Skeletal muscle tissue (tissue), 4 donors: ENCODE results near the gene DTX1. TPM values are rescaled to one million over a fixed set of nuclear protein-coding genes. Genes with fewer than 3 reads are reported as not detected.

Experiments used
- H3K27ac ChIP-seq: one replicate; pipeline ENCODE4 v1.7.0; 2013; ENCODE audit warnings: mild to moderate bottlenecking, low read depth, low read length, inconsistent platforms
- H3K27me3 ChIP-seq, 3 donors: one replicate each; pipeline ENCODE4 v1.7.0; 2013; ENCODE audit warnings: low read length in 3 of 3; ENCODE audit not compliant: control insufficient read depth in 3 of 3, insufficient read depth in 3 of 3
- H3K36me3 ChIP-seq, 3 donors: one replicate each; pipeline ENCODE4 v1.7.0; 2013; ENCODE audit warnings: low read length in 3 of 3; ENCODE audit not compliant: control insufficient read depth in 3 of 3, insufficient read depth in 3 of 3
- H3K4me1 ChIP-seq, 3 donors: one replicate each; pipeline ENCODE4 v1.7.0; 2013; ENCODE audit warnings: low read length in 3 of 3, mild to moderate bottlenecking in 3 of 3; ENCODE audit not compliant: control insufficient read depth in 3 of 3, insufficient read depth in 3 of 3
- H3K4me3 ChIP-seq, 3 donors: one replicate each; pipeline ENCODE4 v1.7.0; 2013; ENCODE audit warnings: low read length in 3 of 3
- H3K9ac ChIP-seq, 3 donors: one replicate each; pipeline ENCODE4 v1.7.0; 2013; ENCODE audit warnings: low read length in 3 of 3, mild to moderate bottlenecking in 3 of 3, moderate library complexity in 2 of 3, low read depth in 1 of 3
- H3K9me3 ChIP-seq, 3 donors: one replicate each; pipeline ENCODE4 v1.7.0; 2013; ENCODE audit warnings: low read length in 3 of 3; ENCODE audit not compliant: control insufficient read depth in 3 of 3
- total RNA-seq: library from RNA; depleted of rRNA; stranded (reverse); fragments of >200 nt; gene quantifications from one replicate; pipeline ENCODE4 v1.2.3, GENCODE V29; 2014
- donor health status: Osteomylitis.

The DTX1 gene
- total RNA-seq, 1 donor from 2014 or later: 3.1 TPM

- H3K4me3 ChIP-seq: no peak overlapping the region
- no peaks in the 10 kb centered on the region for H3K36me3 ChIP-seq
- H3K27ac ChIP-seq: peak overlapping the region; percentile 5
- H3K9me3 ChIP-seq: no peaks in the 10 kb centered on the region
- peaks cover 3 to 12% (median 6%) of the 10 kb centered on the region in 3 donors for H3K4me1 ChIP-seq
- H3K9ac ChIP-seq: no peak overlapping the region
- peaks cover 11 to 17% (median 17%) of the 10 kb centered on the region in 3 donors for H3K27me3 ChIP-seq
Observed at GRCh38 chr12:113070117-113070906, 13.8 kb downstream of the DTX1 start.

GRCh38 chr12:113071135-113072112 lies 14.9 kb downstream of the DTX1 start:
- Histone ChIP-seq H3K4me1 (peaks cover 3 to 12% (median 6%) of the 10 kb centered on the region in 3 donors), H3K36me3 (no peaks in the 10 kb centered on the region), H3K9me3 (no peaks in the 10 kb centered on the region), H3K9ac (no peak overlapping the region), H3K27ac (peak overlapping the region; percentile 58), H3K27me3 (peaks cover 7 to 17% (median 14%) of the 10 kb centered on the region in 3 donors), H3K4me3 (no peak overlapping the region)

- Histone ChIP-seq H3K9ac (no peak overlapping the region), H3K27ac (no peak overlapping the region), H3K4me1 (peaks cover 3 to 12% (median 6%) of the 10 kb centered on the region in 3 donors), H3K4me3 (no peak overlapping the region), H3K9me3 (no peaks in the 10 kb centered on the region), H3K27me3 (peaks cover 7 to 13% (median 10%) of the 10 kb centered on the region in 3 donors), H3K36me3 (no peaks in the 10 kb centered on the region)
Observed at GRCh38 chr12:113072136-113072535, 15.6 kb downstream of the DTX1 start.

GRCh38 chr12:113073586-113073985 lies 17.1 kb downstream of the DTX1 start:
- no peak overlapping the region for H3K27ac ChIP-seq
- H3K4me1 ChIP-seq: peaks cover 3 to 12% (median 6%) of the 10 kb centered on the region in 3 donors
- H3K9me3 ChIP-seq: no peaks in the 10 kb centered on the region
- H3K4me3 ChIP-seq: no peak overlapping the region
- H3K36me3 ChIP-seq: no peaks in the 10 kb centered on the region
- H3K27me3 ChIP-seq: peaks cover 13 to 24% (median 18%) of the 10 kb centered on the region in 3 donors
- H3K9ac ChIP-seq: no peak overlapping the region

GRCh38 chr12:113075137-113075683 lies 18.7 kb downstream of the DTX1 start:
- H3K27me3 ChIP-seq: peaks cover 21 to 26% (median 24%) of the 10 kb centered on the region in 3 donors
- no peaks in the 10 kb centered on the region for H3K36me3 ChIP-seq
- H3K9me3 ChIP-seq: no peaks in the 10 kb centered on the region
- no peak overlapping the region for H3K9ac ChIP-seq
- H3K4me3 ChIP-seq: no peak overlapping the region
- no peak overlapping the region for H3K27ac ChIP-seq
- H3K4me1 ChIP-seq: peaks cover 3 to 12% (median 6%) of the 10 kb centered on the region in 3 donors

GRCh38 chr12:113077057-113077858 lies 20.7 kb downstream of the DTX1 start:
- Histone ChIP-seq H3K36me3 (no peaks in the 10 kb centered on the region), H3K9me3 (no peaks in the 10 kb centered on the region), H3K4me1 (peaks cover 0 to 2% (median 0%) of the 10 kb centered on the region in 3 donors), H3K9ac (no peak overlapping the region), H3K27me3 (peaks cover 26 to 28% (median 27%) of the 10 kb centered on the region in 3 donors), H3K4me3 (no peak overlapping the region), H3K27ac (no peak overlapping the region)

GRCh38 chr12:113077859-113078255 lies 21.3 kb downstream of the DTX1 start:
- H3K9me3 ChIP-seq: no peaks in the 10 kb centered on the region
- H3K9ac ChIP-seq: no peak overlapping the region

GRCh38 chr12:113081873-113082272 lies 25.3 kb downstream of the DTX1 start:
- peaks cover 24 to 29% (median 28%) of the 10 kb centered on the region in 3 donors for H3K27me3 ChIP-seq
- H3K9me3 ChIP-seq: no peaks in the 10 kb centered on the region
- H3K4me3 ChIP-seq: no peak overlapping the region
- no peak overlapping the region for H3K9ac ChIP-seq
- no peaks in the 10 kb centered on the region for H3K36me3 ChIP-seq
- no peaks in the 10 kb centered on the region for H3K4me1 ChIP-seq
- H3K27ac ChIP-seq: no peak overlapping the region

More at GRCh38 chr12:113077859-113078255, 21.3 kb downstream of the DTX1 start:
- no peak overlapping the region for H3K4me3 ChIP-seq
- peaks cover 0 to 1% (median 0%) of the 10 kb centered on the region in 3 donors for H3K4me1 ChIP-seq
- no peak overlapping the region for H3K27ac ChIP-seq
- H3K36me3 ChIP-seq: no peaks in the 10 kb centered on the region
- H3K27me3 ChIP-seq: peaks cover 27 to 28% (median 28%) of the 10 kb centered on the region in 3 donors

- Histone ChIP-seq H3K4me3 (no peak overlapping the region), H3K9ac (no peak overlapping the region), H3K4me1 (no peaks in the 10 kb centered on the region), H3K9me3 (no peaks in the 10 kb centered on the region), H3K36me3 (no peaks in the 10 kb centered on the region), H3K27ac (no peak overlapping the region), H3K27me3 (peaks cover 20 to 35% (median 31%) of the 10 kb centered on the region in 3 donors)
Observed at GRCh38 chr12:113082486-113083148, 26.1 kb downstream of the DTX1 start.
